Chondrocyte (in vitro differentiated cells): ENCODE results near the gene ASTN2. TPM values are rescaled to one million over a fixed set of nuclear protein-coding genes. Genes with fewer than 3 reads are reported as not detected.

Experiments
- DNase-seq: peaks from one replicate; pipeline ENCODE4 v3.0.0; 2021; ENCODE audit warnings: mixed read lengths, low spot score
- H3K27ac Mint-ChIP-seq: one replicate; pipeline ENCODE4 v1.8.0; 2021; ENCODE audit warnings: mild to moderate bottlenecking, moderate library complexity, mixed read lengths; ENCODE audit not compliant: unreplicated experiment
- H3K27me3 Mint-ChIP-seq: 2 replicates; pipeline ENCODE4 v1.8.0; 2021; ENCODE audit warnings: low read depth, mixed read lengths
- H3K36me3 Mint-ChIP-seq: 2 replicates; pipeline ENCODE4 v1.8.0; 2021; ENCODE audit warnings: low read depth, mixed read lengths
- H3K4me1 Mint-ChIP-seq: 2 replicates; pipeline ENCODE4 v1.8.0; 2021; ENCODE audit warnings: low read depth, mild to moderate bottlenecking, mixed read lengths
- H3K4me3 Mint-ChIP-seq: one replicate; pipeline ENCODE4 v1.8.0; 2021; ENCODE audit warnings: mild to moderate bottlenecking, moderate library complexity, mixed read lengths; ENCODE audit not compliant: unreplicated experiment
- H3K9me3 Mint-ChIP-seq: 2 replicates; pipeline ENCODE4 v1.8.0; 2021; ENCODE audit warnings: low read depth, mixed read lengths
- CTCF ChIP-seq: fragments of 200-600 bp; sonication (generic); IDR thresholded peaks from 2 replicates; pipeline ENCODE4 v1.5.0; 2021; ENCODE audit warnings: antibody characterized with exemption, mild to moderate bottlenecking, moderate library complexity
- total RNA-seq: library from RNA; stranded (reverse); gene quantifications from 3 replicates; pipeline ENCODE4 v1.2.1, GENCODE V29; 2021

Gene ASTN2
- total RNA-seq, 1 donor from 2014 or later: 3.6 TPM

- DNase-seq: no peak
- Mint-ChIP-seq H3K27me3 (no peaks in the 10 kb centered on the region), H3K4me1 (no peaks in the 10 kb centered on the region)
Measured at GRCh38 chr9:117160254-117160653, 254.6 kb downstream of the ASTN2 start.

GRCh38 chr9:117156771-117157535 is 257.9 kb downstream of the ASTN2 start:
- H3K36me3 Mint-ChIP-seq: no peaks in the 10 kb centered on the region
- no peak overlapping the region for H3K4me3 Mint-ChIP-seq
- no peaks in the 10 kb centered on the region for H3K9me3 Mint-ChIP-seq
- TF ChIP-seq CTCF: no peak
- H3K27me3 Mint-ChIP-seq: peaks cover 3% of the 10 kb centered on the region
- no peak for DNase-seq
- no peaks in the 10 kb centered on the region for H3K4me1 Mint-ChIP-seq
- no peak overlapping the region for H3K27ac Mint-ChIP-seq

More at GRCh38 chr9:117160254-117160653, 254.6 kb downstream of the ASTN2 start:
- TF ChIP-seq CTCF: no peak
- H3K9me3 Mint-ChIP-seq: no peaks in the 10 kb centered on the region
- H3K36me3 Mint-ChIP-seq: no peaks in the 10 kb centered on the region
- H3K27ac Mint-ChIP-seq: no peak overlapping the region
- no peak overlapping the region for H3K4me3 Mint-ChIP-seq

GRCh38 chr9:117156144-117156688 is 258.6 kb downstream of the ASTN2 start:
- no peak overlapping the region for H3K27ac Mint-ChIP-seq
- TF ChIP-seq CTCF: no peak
- H3K27me3 Mint-ChIP-seq: peaks cover 3% of the 10 kb centered on the region
- H3K9me3 Mint-ChIP-seq: no peaks in the 10 kb centered on the region
- H3K4me3 Mint-ChIP-seq: no peak overlapping the region
- no peak for DNase-seq
- H3K36me3 Mint-ChIP-seq: no peaks in the 10 kb centered on the region
- no peaks in the 10 kb centered on the region for H3K4me1 Mint-ChIP-seq

- Mint-ChIP-seq H3K27ac (no peak overlapping the region), H3K4me3 (no peak overlapping the region), H3K36me3 (no peaks in the 10 kb centered on the region), H3K4me1 (no peaks in the 10 kb centered on the region), H3K27me3 (peaks cover 4% of the 10 kb centered on the region), H3K9me3 (no peaks in the 10 kb centered on the region)
- DNase-seq: no peak
- TF ChIP-seq CTCF: no peak
Measured at GRCh38 chr9:117153021-117153420, 261.8 kb downstream of the ASTN2 start.

- no peaks in the 10 kb centered on the region for H3K9me3 Mint-ChIP-seq
- H3K36me3 Mint-ChIP-seq: no peaks in the 10 kb centered on the region
- H3K4me1 Mint-ChIP-seq: no peaks in the 10 kb centered on the region
- H3K27ac Mint-ChIP-seq: no peak overlapping the region
- H3K4me3 Mint-ChIP-seq: no peak overlapping the region
- H3K27me3 Mint-ChIP-seq: peaks cover 4% of the 10 kb centered on the region
- no peak for DNase-seq
- TF ChIP-seq CTCF: no peak
Measured at GRCh38 chr9:117151716-117152115, 263.1 kb downstream of the ASTN2 start.
